GM13977 (cell line): Measurements from ENCODE around the gene PELI2.

Experiments used
- DNase-seq: peaks from one replicate; pipeline ENCODE4 v3.0.0; 2012; ENCODE audit warnings: low spot score
- in situ Hi-C: fragments of 300-500 bp; cut with MboI; formaldehyde crosslinking; loops from one replicate; pipeline ENCODE4 v1.12.0; 2022; ENCODE audit warnings: low sequenced_read_pairs, low pct_unique_long_range_greater_than_20kb, mixed read lengths, inconsistent platforms; ENCODE audit not compliant: unreplicated experiment
- TF ChIP-seq, protein P1 (sequence below): IDR thresholded peaks from 2 replicates; pipeline ENCODE4 v1.5.1; 2012; ENCODE audit warnings: mild to moderate bottlenecking, control low read depth; ENCODE audit not compliant: insufficient read depth; ENCODE audit errors: extremely low read depth, missing control alignments

The PELI2 gene

DNA sequence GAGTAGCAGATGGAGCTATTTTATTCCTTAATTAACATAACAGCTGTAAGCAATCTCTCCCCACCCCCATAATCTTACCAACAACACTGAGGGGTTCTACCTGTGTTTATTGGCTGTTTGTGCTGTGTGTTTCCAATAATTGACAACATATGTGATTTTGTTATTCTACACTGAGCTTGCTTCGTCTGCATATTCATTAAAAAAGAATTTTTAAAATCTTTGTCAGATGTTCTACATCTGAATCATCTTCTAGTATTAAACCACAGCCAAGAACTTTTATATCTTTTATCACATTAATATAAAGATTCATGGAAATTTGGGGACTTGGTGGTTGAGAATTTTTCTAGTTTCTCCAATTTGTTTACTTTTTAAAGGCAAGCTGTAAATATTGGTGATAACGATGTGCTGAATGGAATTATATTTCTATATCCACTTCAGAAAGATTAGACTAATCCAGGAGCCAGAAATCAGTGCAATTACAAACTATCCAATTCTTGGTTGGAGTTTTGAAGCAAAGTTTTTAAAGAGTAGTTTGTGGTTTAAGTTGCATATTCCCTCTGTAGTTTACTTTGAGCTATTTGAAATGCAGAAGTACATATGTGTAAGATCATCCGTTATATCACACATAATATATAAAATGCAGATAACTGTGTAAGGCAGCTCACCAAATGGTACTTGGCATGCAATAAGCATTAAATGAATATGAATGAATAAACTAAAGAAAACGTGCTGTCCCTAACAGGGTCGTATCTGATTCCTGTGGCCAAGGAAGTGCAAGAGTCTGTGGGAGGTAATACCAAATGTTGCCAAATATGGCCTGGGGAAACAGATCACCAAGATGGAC, 206.9 kb downstream of the PELI2 start:
- TF ChIP-seq, protein P1, sequence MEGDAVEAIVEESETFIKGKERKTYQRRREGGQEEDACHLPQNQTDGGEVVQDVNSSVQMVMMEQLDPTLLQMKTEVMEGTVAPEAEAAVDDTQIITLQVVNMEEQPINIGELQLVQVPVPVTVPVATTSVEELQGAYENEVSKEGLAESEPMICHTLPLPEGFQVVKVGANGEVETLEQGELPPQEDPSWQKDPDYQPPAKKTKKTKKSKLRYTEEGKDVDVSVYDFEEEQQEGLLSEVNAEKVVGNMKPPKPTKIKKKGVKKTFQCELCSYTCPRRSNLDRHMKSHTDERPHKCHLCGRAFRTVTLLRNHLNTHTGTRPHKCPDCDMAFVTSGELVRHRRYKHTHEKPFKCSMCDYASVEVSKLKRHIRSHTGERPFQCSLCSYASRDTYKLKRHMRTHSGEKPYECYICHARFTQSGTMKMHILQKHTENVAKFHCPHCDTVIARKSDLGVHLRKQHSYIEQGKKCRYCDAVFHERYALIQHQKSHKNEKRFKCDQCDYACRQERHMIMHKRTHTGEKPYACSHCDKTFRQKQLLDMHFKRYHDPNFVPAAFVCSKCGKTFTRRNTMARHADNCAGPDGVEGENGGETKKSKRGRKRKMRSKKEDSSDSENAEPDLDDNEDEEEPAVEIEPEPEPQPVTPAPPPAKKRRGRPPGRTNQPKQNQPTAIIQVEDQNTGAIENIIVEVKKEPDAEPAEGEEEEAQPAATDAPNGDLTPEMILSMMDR = no peak
- DNase-seq = no peak

GRCh38 chr14:56328021-56328420, 209.8 kb downstream of the PELI2 start:
- in situ Hi-C loops = loop anchor here (25.0 kb wide), 1 partner anchor 591 kb away; no protein-coding TSS in a partner anchor
- TF ChIP-seq, protein P1 = no peak
- no peak for DNase-seq

More for the DNA sequence above, 206.9 kb downstream of the PELI2 start:
- in situ Hi-C loops = loop anchor here (25.0 kb wide), 1 partner anchor 588 kb away; no protein-coding TSS in a partner anchor

- no peak for DNase-seq
- TF ChIP-seq, protein P1 = no peak
- in situ Hi-C loops = loop anchor here (25.0 kb wide), 1 partner anchor 594 kb away; no protein-coding TSS in a partner anchor
These were observed 213.5 kb downstream of the PELI2 start for GRCh38 chr14:56331592-56332216.

DNA sequence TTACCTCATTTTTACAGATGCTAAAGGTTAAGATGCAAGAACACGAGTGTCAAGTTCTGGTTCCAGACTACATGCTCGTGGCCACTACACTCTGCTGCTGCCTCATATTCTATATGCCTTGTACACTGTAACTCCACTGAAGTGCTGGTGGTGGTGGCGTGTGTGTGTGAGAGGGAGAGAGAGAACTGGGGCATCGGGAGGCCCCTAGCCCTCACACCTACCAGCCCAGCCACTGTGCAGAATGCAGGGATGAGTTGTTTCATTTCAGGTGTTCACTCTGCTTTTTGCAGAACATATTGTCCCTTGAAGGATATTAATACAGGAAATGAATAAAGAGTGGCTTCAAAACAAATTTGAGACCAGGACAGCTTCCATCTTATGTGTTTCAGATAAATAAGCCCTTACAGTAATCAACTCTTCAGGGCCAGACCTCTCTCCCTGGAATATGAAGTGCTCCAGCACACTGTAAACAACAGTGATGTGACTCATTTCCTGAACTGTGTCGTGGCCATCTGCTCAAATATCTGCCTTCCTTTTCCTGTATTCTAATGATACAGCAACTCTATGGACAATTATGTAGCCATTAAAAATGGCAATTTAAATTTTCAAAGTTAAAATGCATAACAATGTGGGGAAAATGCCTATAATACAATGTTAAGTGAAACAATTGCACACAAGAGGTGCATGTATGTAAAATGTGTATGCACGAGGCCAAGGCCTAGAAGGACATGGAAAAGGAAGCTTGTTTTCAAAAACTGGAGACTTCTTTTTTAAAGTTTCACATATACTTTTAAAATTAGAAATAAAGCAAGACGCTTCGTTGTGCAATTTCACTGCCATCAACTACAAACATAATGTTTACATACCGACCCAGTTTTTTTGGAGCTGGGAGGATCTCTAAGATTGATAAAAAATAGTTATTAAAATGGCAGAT, 215.4 kb downstream of the PELI2 start:
- DNase-seq = no peak
- in situ Hi-C loops = loop anchor here (25.0 kb wide), 1 partner anchor 596 kb away; no protein-coding TSS in a partner anchor
- TF ChIP-seq, protein P1 = no peak

GRCh38 chr14:56334458-56334857, 216.2 kb downstream of the PELI2 start:
- TF ChIP-seq, protein P1 = no peak
- in situ Hi-C loops = loop anchor here (25.0 kb wide), 1 partner anchor 597 kb away; no protein-coding TSS in a partner anchor
- DNase-seq = no peak

DNA sequence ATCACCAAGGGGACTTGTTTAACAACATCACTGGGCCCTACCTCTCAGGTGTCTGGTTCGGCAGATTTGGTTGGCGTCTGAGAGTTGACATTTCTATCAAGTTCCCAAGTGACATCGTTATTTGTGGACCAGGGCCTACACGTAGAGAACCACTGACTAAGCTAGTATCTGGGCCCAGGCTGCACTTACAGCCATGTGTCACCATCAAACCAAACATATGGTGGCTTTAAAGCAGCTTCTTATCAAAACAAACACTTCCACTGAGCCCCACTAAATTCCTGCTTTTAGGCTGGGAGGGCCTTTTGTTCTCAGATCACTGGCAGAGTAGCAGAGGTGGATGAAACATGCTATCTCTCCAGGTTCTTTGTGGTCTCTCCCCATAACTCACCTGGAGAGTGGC, 220.5 kb downstream of the PELI2 start:
- in situ Hi-C loops = loop anchor here (25.0 kb wide), 1 partner anchor 601 kb away; no protein-coding TSS in a partner anchor
- no peak for DNase-seq
- TF ChIP-seq, protein P1 = no peak
